Activated T-cell treated with anti-CD3 and anti-CD28 coated beads, Interleukin-2, amount 50 U/mL, for 48 hours (primary cell): ENCODE results near the gene IGF1R.
A peak's percentile ranks its signal among the peaks of the same experiment; 100 is the strongest.

Experiments used
- DNase-seq, 2 experiments: peaks; one replicate each; pipeline ENCODE4 v3.0.0-alpha.2; 2020

IGF1R gene

DNA sequence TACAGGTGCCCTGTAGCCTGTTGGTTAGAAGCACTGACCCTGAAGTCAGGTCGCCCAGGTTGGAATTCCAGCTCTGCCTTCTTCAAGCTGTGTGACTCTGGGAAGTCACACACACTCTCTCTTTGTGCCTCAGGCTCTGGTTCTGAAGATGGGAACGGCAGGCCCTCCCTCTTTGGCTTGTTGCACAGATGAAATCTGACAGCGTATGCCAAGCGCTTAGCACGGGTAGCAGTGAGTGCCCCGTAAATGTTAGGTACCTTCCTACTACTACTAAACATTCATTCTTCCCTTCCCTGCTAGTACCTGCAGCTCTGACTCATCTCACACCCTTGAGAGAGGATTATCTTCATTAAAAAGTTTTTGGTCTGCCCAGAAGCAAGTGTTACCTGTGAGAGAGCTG, 220.2 kb downstream of the IGF1R start:
- DNase-seq = no peak

- no peak for DNase-seq
These were observed 222.4 kb downstream of the IGF1R start for GRCh38 chr15:98870788-98871187.

- no peak for DNase-seq
These were observed 224.4 kb downstream of the IGF1R start for GRCh38 chr15:98872774-98873173.

GRCh38 chr15:98873441-98874218, 225.3 kb downstream of the IGF1R start:
- DNase-seq = no peak

- no peak for DNase-seq
These were observed 226.0 kb downstream of the IGF1R start for GRCh38 chr15:98874370-98874769.

DNA sequence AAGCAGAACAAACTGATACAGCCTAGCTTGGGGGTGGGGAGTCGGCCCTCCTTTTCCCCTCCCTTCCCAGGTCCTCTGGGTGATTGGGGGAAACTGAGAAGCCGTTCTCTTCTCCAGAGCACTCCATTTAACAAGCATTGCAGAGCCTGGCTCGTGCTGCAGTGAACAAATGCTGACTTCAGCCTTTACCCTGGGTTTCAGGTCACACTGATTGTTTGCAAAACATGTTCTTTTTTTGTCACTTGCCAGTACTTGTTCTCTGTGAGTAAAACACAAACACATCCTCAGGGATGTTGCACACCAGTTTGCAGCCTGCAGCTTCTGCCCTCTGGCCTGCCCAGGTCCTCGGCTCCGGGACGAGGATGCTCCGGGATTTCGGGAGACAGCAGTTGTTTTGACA, 226.4 kb downstream of the IGF1R start:
- no peak for DNase-seq

DNA sequence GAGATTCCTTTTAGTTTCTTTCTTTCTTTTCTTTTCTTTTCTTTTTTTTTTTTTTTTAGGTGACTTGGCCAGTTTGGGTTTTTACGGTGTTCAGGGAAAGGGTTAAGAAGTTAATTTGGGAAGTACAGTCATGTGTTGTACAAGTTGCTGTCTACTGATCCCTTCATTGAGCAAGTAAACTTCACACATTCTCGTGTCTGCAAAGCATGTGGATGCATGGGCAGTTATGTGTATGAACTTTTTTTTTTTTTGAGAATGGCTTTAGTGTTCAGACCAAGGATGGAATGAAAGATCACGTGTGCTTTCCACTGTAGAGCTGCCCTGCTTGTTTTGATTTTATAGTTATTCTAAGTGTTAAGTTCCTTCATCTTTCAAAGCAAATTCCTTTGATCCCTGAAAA, 227.0 kb downstream of the IGF1R start:
- no peak for DNase-seq

DNA sequence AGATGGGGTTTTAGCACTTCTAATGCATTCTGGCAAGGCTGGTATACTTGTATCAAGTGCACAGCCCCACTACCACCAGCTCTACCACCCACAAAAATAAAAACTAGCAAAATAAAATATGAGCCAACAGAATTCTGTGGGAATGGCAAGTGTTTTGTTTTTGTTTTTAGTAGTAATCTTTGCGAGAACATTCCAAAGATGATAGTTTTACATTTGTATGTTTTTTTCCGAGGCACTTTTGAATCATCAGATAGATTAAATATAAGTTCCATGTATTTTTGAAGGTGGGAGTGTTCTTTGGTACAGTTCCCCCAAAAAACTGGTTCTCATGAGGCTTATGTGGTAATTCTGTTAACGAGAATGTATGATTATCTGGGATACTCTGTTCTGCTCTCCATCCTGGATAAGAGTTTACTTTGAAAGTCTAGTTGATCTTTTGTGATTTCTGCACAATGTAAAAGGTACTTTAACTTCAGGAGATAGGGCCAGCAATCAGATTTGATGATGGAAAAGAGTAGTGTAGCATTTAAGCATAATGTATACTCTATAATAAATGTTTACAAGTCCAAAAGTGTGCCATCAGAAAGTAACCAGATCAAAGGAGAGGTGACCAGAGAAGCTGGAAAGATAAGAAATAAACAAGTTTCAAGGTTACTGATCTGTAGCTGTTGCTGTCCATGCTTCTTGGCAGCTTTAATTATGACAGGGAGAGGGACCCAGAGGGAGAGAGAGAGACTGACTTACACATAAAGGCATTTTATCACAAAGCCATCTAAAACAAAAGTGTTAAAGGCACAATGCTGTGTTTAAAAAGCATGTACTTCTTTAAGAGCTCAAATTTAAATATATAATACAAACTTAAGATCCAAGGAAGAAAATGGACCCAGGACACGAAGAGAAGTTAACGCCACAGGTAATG, 228.4 kb downstream of the IGF1R start:
- DNase-seq = no peak

GRCh38 chr15:98878172-98878571, 229.8 kb downstream of the IGF1R start:
- DNase-seq = no peak

GRCh38 chr15:98878862-98879261, 230.5 kb downstream of the IGF1R start:
- DNase-seq = no peak

- DNase-seq = peak in 1 of 2 experiments; percentile 26
These were observed 233.5 kb downstream of the IGF1R start for GRCh38 chr15:98881526-98882520.

DNA sequence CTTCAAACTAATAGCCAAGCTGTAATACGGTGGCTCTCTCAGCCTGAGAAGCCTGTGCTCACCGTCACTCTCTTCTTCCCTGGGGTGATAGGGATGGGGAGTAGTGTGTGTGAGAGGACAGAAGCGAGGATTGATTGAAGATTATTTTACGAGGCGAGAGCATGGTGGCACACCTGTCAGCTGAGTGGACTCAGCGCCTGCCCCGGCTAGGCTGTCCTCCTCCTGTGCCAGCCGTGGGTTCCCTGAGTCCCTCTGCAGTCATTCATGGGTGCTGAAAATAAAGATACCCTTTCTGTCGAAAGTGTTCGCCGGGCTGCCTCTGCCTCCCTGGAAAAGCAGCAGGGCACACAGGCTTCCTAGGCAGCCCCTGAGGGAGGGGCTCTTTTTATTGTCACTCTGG, 235.1 kb downstream of the IGF1R start:
- DNase-seq = no peak

GRCh38 chr15:98884894-98885293, 236.6 kb downstream of the IGF1R start:
- no peak for DNase-seq

DNA sequence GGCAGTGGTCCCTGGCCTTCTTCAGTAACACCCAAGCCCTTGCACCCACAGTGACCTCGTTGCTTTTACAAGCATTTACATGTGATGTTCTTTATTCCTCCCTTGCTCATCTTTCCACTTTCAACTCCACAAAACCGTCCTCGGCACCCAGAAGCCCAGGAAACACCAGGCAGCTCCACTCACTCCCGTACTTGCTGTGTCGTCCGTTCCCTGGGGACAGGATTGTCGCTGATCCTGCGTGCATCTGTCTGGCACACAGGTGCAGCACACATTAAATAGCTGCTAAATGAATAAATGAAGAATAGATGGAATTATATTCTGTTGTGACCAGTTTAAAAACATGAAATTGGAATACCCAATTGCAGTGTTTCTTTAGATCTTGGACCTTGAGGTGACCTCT, 239.6 kb downstream of the IGF1R start:
- no peak for DNase-seq

DNA sequence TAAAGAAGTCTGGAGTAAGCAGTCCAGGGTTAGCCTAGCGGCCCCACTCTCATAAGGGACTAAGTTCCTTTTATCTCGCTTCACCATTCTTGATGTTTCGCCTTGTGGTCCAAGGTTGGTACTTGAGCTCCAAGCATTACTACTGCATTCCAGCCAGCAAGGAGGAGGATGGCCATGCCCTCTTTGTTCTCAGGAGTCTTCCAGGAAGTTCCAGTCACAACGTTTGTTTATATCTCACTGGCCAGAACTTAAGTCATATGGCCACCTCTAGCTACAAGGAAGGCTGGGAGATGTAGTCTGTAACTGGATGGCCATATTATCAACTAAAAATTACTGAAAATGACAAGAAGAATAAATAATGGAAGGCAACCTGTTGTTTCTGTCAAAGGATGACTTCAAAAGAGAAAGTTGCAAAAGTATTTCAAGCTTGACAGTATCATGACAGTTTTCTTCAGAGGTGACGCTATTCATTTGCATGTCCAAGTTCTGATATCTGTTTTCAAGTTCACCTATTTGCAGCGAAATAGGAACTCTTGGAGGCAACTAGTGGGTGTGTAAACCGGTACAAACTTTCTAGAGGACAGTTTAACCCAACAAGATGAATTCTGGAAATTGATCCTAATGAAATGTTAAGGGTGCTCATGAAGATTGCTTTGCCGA, 240.6 kb downstream of the IGF1R start:
- DNase-seq = no peak

- no peak for DNase-seq
These were observed 241.8 kb downstream of the IGF1R start for GRCh38 chr15:98889930-98890695.

DNA sequence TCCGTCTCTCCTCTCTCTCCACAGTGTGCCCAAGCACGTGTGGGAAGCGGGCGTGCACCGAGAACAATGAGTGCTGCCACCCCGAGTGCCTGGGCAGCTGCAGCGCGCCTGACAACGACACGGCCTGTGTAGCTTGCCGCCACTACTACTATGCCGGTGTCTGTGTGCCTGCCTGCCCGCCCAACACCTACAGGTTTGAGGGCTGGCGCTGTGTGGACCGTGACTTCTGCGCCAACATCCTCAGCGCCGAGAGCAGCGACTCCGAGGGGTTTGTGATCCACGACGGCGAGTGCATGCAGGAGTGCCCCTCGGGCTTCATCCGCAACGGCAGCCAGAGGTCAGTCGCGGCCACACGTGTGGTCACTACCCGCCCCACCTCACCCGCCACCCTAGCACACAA, 243.0 kb downstream of the IGF1R start:
- DNase-seq = no peak

DNA sequence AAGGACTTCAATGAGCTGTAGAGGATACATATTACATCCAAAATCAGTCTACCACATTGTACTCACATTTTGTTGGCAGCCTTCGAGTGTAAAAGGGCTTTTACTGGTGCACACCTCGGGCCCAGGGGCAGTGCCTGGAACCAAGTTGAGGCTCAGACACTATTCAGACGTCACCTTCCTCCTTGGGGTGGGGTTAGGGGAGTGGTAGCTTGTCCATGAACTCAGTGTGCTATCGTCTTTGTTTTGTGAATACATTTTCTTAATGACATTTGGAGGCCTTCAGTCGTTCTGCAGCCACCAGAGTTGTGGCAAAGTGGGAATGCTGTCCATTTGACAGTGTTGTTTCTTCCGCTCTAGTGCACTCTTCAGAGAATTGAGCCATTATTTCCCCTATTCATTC, 245.1 kb downstream of the IGF1R start:
- DNase-seq = no peak

DNA sequence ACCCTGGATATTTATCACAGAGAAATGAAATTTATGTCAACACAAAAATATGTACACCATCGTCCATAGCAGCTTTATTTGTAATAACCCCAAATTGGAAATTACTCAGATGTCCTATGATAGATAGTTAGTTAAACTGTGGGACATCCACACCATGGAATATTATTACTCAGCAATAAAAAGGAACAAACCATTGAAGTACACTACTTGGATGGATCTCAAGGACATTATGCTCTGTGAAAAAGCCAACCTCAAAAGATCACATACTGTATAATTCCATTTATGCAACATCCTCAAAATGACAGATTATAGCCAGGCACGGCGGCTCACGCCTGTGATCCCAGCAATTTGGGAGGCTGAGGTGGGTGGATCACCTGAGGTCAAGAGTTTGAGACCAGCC, 246.0 kb downstream of the IGF1R start:
- no peak for DNase-seq

GRCh38 chr15:98896002-98896721, 247.8 kb downstream of the IGF1R start:
- DNase-seq = no peak
